Kidney (tissue), 14 donors: Measurements from ENCODE around the gene UBN1. TPM values are rescaled to one million over a fixed set of nuclear protein-coding genes. Genes with fewer than 3 reads are reported as not detected.

Experiments
- DNase-seq, 5 donors: peaks; one replicate each; pipeline ENCODE4 v3.0.0-alpha.2; 2013 to 2020
- FAIRE-seq: peaks from 2 replicates; lab custom pipeline; 2012; peaks lifted over from hg19 to GRCh38; lab: Jason Lieb, UNC
- H3K27ac ChIP-seq, 2 donors: one replicate each; pipeline ENCODE4 v1.7.0; 2013; ENCODE audit warnings: low read depth in 2 of 2, low read length in 2 of 2, inconsistent platforms in 1 of 2
- H3K27me3 ChIP-seq: one replicate; pipeline ENCODE4 v1.7.1; 2013; ENCODE audit warnings: low read length, inconsistent platforms; ENCODE audit not compliant: control insufficient read depth, insufficient read depth
- H3K36me3 ChIP-seq, 3 donors: one replicate each; pipeline versions ENCODE4 v1.7.0 to v1.7.1; 2013; ENCODE audit warnings: low read length in 3 of 3, control low read depth in 1 of 3, inconsistent platforms in 1 of 3; ENCODE audit not compliant: insufficient read depth in 3 of 3, control insufficient read depth in 2 of 3
- H3K4me1 ChIP-seq, 3 donors: one replicate each; pipeline versions ENCODE4 v1.7.0 to v1.7.1; 2013; ENCODE audit warnings: low read length in 3 of 3, inconsistent platforms in 1 of 3, low read depth in 1 of 3; ENCODE audit not compliant: control insufficient read depth in 2 of 3, insufficient read depth in 2 of 3
- H3K4me3 ChIP-seq, 3 donors: one replicate each; pipeline versions ENCODE4 v1.7.0 to v1.8.1; 2013; ENCODE audit warnings: low read length in 3 of 3, control low read depth in 1 of 3, inconsistent platforms in 1 of 3
- H3K9ac ChIP-seq, 3 donors: one replicate each; pipeline versions ENCODE4 v1.7.0 to v1.7.1; 2013; ENCODE audit warnings: low read length in 3 of 3, control low read depth in 1 of 3, inconsistent platforms in 1 of 3
- H3K9me3 ChIP-seq, 3 donors: one replicate each; pipeline versions ENCODE4 v1.7.0 to v1.7.1; 2013; ENCODE audit warnings: low read length in 3 of 3, control low read depth in 1 of 3, inconsistent platforms in 1 of 3; ENCODE audit not compliant: control insufficient read depth in 2 of 3, insufficient read depth in 1 of 3
- intact Hi-C: fragments of 100-400 bp; cut with DNase I; formaldehyde crosslinking; loops from one replicate; pipeline ENCODE4 v1.11.1; 2022
- polyA plus RNA-seq: library from polyadenylated mRNA; stranded (reverse); fragments of 350-450 nt; fragmentation: Illumina TruSeq; extraction: RNeasy Lipid Tissue Mini Kit (QIAGEN cat#74804); gene quantifications from one replicate; pipeline ENCODE4 v1.2.3, GENCODE V29; 2014; ENCODE audit warnings: low read depth, low replicate concordance; ENCODE audit not compliant: insufficient read depth
- total RNA-seq: library from RNA; stranded (reverse); fragmentation: NEBNext Ultra II Directional; extraction: Animal tissue kit (Norgen Biotek cat#: 25700); gene quantifications from one replicate; pipeline ENCODE4 v1.2.1, GENCODE V29; 2021
- TF ChIP-seq, protein P1 (sequence below): IDR thresholded peaks from 3 replicates; pipeline ENCODE4 v1.5.1; 2012; ENCODE audit warnings: mild to moderate bottlenecking, moderate library complexity, borderline replicate concordance; ENCODE audit not compliant: insufficient read depth; ENCODE audit errors: extremely low read depth
- donor health status: control.
- donor health status: control.
- donor health status: control.
- donor health status: control.
- donor health status: control.
- donor health status: DM: yes; HTN: yes; CAD: no.
- donor health status: Normal renal cell carcinoma (clear cell type).

Gene UBN1
- total and polyA plus RNA-seq, 2 donors from 2014 or later: 6.1 to 28.6 TPM

- Histone ChIP-seq H3K27ac (no peak overlapping the region), H3K9ac (no peak overlapping the region), H3K36me3 (peaks cover 0 to 28% (median 22%) of the 10 kb centered on the region in 3 donors), H3K4me3 (no peak overlapping the region), H3K27me3 (no peaks in the 10 kb centered on the region), H3K4me1 (peaks cover 3 to 29% (median 25%) of the 10 kb centered on the region in 3 donors), H3K9me3 (no peaks in the 10 kb centered on the region)
- TF ChIP-seq, protein P1, sequence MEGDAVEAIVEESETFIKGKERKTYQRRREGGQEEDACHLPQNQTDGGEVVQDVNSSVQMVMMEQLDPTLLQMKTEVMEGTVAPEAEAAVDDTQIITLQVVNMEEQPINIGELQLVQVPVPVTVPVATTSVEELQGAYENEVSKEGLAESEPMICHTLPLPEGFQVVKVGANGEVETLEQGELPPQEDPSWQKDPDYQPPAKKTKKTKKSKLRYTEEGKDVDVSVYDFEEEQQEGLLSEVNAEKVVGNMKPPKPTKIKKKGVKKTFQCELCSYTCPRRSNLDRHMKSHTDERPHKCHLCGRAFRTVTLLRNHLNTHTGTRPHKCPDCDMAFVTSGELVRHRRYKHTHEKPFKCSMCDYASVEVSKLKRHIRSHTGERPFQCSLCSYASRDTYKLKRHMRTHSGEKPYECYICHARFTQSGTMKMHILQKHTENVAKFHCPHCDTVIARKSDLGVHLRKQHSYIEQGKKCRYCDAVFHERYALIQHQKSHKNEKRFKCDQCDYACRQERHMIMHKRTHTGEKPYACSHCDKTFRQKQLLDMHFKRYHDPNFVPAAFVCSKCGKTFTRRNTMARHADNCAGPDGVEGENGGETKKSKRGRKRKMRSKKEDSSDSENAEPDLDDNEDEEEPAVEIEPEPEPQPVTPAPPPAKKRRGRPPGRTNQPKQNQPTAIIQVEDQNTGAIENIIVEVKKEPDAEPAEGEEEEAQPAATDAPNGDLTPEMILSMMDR: no peak
- FAIRE-seq (no peak), DNase-seq (peak in 1 of 5 donors; percentile 51)
- intact Hi-C loops: no loop called here
Observed at GRCh38 chr16:4866586-4866985, 19.3 kb downstream of the UBN1 start.

DNA sequence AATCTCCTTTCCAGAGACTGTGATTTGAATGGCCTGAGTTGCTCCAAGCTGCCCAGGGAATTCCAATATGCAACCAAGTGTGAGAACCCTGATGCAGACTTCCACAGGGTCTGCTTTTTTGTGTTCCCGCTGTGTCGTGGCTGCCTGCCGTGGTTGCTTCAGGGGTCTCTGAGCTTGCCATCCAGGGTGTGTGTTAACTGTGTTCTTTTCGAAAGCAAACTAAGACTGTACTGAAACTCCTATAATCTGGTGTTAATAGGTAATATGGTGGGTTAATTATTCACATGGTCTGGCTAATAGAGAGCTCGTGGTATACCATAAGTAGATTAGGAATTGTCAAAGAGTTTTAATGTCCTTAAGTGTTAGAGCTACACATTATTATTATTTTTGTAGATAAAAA is 20.7 kb downstream of the UBN1 start:
- DNase-seq: peak in 4 of 5 donors; percentile 52 to 78 (median 70)
- intact Hi-C loops: no loop called here
- TF ChIP-seq, protein P1: no peak
- peak; percentile 6 for FAIRE-seq
- Histone ChIP-seq H3K27me3 (no peaks in the 10 kb centered on the region), H3K9ac (no peak overlapping the region), H3K9me3 (no peaks in the 10 kb centered on the region), H3K36me3 (peaks cover 9 to 25% (median 23%) of the 10 kb centered on the region in 3 donors), H3K4me3 (peak overlapping the region in 1 of 3 donors; percentile 13), H3K4me1 (peaks cover 3 to 29% (median 25%) of the 10 kb centered on the region in 3 donors), H3K27ac (peak overlapping the region in 1 of 2 donors; percentile 29)

GRCh38 chr16:4868535-4868934 is 21.3 kb downstream of the UBN1 start:
- TF ChIP-seq, protein P1: no peak
- H3K9me3 ChIP-seq: no peaks in the 10 kb centered on the region
- H3K4me3 ChIP-seq: peak overlapping the region in 1 of 3 donors; percentile 13
- peaks cover 3 to 29% (median 25%) of the 10 kb centered on the region in 3 donors for H3K4me1 ChIP-seq
- peaks cover 9 to 30% (median 26%) of the 10 kb centered on the region in 3 donors for H3K36me3 ChIP-seq
- no peak overlapping the region for H3K9ac ChIP-seq
- DNase-seq: no peak
- H3K27me3 ChIP-seq: no peaks in the 10 kb centered on the region
- FAIRE-seq: no peak
- intact Hi-C loops: no loop called here
- H3K27ac ChIP-seq: peak overlapping the region; percentile 40 to 42
